Activated T-cell treated with anti-CD3 and anti-CD28 coated beads, Interleukin-2, amount 50 U/mL, for 72 hours (primary cell): ENCODE measurements around the gene TIAM2. TPM values are rescaled to one million over a fixed set of nuclear protein-coding genes. Genes with fewer than 3 reads are reported as not detected.
A peak's percentile ranks its signal among the peaks of the same experiment; 100 is the strongest.

Experiments used
- ATAC-seq, 2 donors: fragments of 150-1000 bp; cut with Tn5 transposase; replicated peaks in 1 of 2; 2 replicates each; pipeline ENCODE4 v1.10.0; 2021; ENCODE audit warnings: moderate library complexity in 2 of 2, mild to moderate bottlenecking in 1 of 2
- DNase-seq, 2 donors: peaks; one replicate each; pipeline ENCODE4 v3.0.0; 2021 to 2022; ENCODE audit warnings: mixed read lengths in 1 of 2
- H3K27ac Mint-ChIP-seq: one replicate; pipeline ENCODE4 v1.8.0; 2022; ENCODE audit warnings: mild to moderate bottlenecking, moderate library complexity, mixed read lengths
- H3K27me3 Mint-ChIP-seq: one replicate; pipeline ENCODE4 v1.8.0; 2022; ENCODE audit warnings: low read depth, mixed read lengths
- H3K36me3 Mint-ChIP-seq, 2 donors: one replicate each; pipeline ENCODE4 v1.8.0; 2022; ENCODE audit warnings: mixed read lengths in 2 of 2, mild to moderate bottlenecking in 1 of 2; ENCODE audit not compliant: insufficient read depth in 2 of 2
- H3K4me1 Mint-ChIP-seq: one replicate; pipeline ENCODE4 v1.8.0; 2022; ENCODE audit warnings: low read depth, mixed read lengths
- H3K4me3 Mint-ChIP-seq, 2 donors: one replicate each; pipeline ENCODE4 v1.8.0; 2022; ENCODE audit warnings: mild to moderate bottlenecking in 2 of 2, mixed read lengths in 2 of 2, moderate library complexity in 2 of 2
- H3K9me3 Mint-ChIP-seq, 2 donors: one replicate each; pipeline ENCODE4 v1.8.0; 2022; ENCODE audit warnings: mixed read lengths in 2 of 2
- total RNA-seq, 2 donors: library from RNA; stranded (reverse); gene quantifications; one replicate each; pipeline ENCODE4 v1.2.3, GENCODE V29; 2022

Gene TIAM2
- total RNA-seq, 2 donors from 2014 or later: 8.3 to 9.7 TPM

DNA sequence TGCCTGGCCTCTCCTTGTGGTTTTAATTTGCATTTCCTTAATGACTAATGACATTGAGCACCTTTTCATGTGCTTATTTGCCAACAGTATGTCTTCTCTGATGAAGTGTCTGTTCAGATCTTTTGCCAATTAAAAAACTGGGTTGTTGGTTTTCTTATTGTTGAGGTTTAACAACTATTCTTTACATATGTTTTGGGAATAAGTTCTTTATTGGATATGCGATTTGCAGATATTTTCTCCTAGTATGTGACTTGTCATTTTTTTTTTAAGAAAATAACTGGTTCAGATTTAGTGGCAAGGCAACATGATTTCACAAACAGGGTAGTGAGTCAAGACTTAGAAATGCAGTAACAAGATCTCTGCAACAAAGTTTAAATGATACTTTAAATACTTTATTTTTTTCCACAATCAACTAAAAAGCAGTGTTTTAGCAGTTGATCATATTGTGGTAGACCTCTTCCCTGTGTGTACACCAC, 67.8 kb downstream of the TIAM2 start:
- peaks cover 0 to 2% of the 10 kb centered on the region in 2 donors for H3K36me3 Mint-ChIP-seq

DNA sequence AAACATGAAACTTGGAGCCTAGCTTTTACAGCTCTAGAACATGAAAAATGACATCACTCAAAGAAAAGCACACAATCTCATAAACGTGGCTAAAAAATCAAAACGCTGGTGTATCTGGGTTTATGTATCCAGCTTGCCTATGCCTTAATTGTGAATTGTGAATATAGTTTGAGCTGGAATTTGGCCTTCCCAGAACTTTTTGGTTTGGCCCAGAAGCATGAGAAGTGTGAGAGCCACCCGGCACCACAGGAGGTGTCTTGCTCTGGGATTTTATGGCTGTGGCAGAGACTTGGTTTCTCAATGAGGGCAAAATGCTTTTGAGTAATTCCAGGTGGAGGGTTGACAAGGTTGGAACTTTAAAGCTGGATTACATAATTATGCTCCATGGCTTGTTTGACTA, 69.2 kb downstream of the TIAM2 start:
- DNase-seq: no peak
- H3K36me3 Mint-ChIP-seq: peaks cover 0 to 2% of the 10 kb centered on the region in 2 donors
- H3K4me1 Mint-ChIP-seq: peaks cover 9% of the 10 kb centered on the region
- H3K9me3 Mint-ChIP-seq: peaks cover 0 to 2% of the 10 kb centered on the region in 2 donors
- no peaks in the 10 kb centered on the region for H3K27me3 Mint-ChIP-seq
- no peak overlapping the region for H3K4me3 Mint-ChIP-seq
- no peak for ATAC-seq
- H3K27ac Mint-ChIP-seq: no peak overlapping the region

More for the DNA sequence above, 67.8 kb downstream of the TIAM2 start:
- Mint-ChIP-seq H3K4me3 (no peak overlapping the region), H3K4me1 (peaks cover 9% of the 10 kb centered on the region), H3K27me3 (peaks cover 6% of the 10 kb centered on the region), H3K27ac (no peak overlapping the region), H3K9me3 (peaks cover 0 to 2% of the 10 kb centered on the region in 2 donors)
- ATAC-seq (no peak), DNase-seq (no peak)

DNA sequence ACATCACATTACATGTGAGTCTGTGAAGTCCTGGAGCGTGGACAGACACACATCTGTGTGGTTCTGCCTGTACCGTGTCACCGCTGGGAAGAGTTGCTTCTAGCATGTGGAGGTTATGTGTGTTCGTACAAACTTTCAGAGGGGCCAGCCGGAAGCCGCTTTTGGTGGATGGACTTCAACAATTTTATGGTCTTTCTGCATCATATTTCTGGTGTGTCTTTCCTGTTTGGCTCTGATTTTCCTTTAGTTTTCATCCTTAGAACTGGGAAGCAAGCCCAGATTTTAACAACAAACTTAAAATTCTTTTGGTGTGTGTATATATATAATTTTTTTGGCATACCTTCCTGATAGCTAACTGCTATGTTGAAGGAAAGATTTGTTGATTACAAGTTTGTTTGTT, 71.2 kb downstream of the TIAM2 start:
- Mint-ChIP-seq H3K27me3 (no peaks in the 10 kb centered on the region), H3K27ac (no peak overlapping the region), H3K4me3 (no peak overlapping the region), H3K4me1 (peaks cover 9% of the 10 kb centered on the region), H3K36me3 (peaks cover 0 to 2% of the 10 kb centered on the region in 2 donors), H3K9me3 (peaks cover 0 to 2% of the 10 kb centered on the region in 2 donors)
- no peak for ATAC-seq
- DNase-seq: no peak

DNA sequence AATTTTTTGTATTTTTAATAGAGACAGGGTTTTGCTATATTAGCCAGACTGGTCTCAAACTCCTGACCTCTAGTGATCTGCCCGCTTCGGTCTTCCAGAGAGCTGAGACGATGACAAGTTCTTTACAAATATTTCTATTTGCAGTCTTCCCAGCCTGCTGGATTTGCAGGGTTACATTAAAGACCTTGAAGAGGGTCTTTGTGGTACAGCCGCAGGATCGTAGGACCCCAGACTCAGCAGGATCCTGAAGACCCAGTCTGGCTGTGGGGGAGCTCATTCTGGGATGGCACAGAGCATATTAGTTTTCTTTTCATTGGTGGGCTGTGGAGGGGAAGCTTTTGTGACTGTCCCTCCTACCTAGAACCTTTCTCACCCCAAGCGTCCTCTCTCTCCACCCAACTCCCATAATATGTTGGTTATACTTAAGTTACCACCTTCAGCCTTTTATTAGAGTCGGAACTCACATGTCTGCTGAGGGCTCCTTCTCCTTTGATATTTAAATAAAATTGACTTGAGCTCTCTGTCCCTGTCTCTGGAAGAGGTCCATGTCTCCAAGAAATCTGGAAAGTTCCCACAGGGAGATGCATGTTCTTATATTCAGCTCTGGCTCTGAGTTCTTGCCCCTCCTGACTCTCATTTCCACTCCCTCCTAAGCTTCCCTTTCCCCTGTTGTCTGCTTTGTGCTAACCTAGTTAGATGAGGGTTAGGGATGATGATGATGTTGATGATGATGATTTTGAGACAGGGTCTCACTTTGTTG, 72.0 kb downstream of the TIAM2 start:
- H3K36me3 Mint-ChIP-seq: peaks cover 0 to 2% of the 10 kb centered on the region in 2 donors
- H3K4me3 Mint-ChIP-seq: no peak overlapping the region
- peaks cover 0 to 2% of the 10 kb centered on the region in 2 donors for H3K9me3 Mint-ChIP-seq
- DNase-seq (no peak), ATAC-seq (no peak)
- H3K27ac Mint-ChIP-seq: no peak overlapping the region
- peaks cover 9% of the 10 kb centered on the region for H3K4me1 Mint-ChIP-seq
- peaks cover 3% of the 10 kb centered on the region for H3K27me3 Mint-ChIP-seq

DNA sequence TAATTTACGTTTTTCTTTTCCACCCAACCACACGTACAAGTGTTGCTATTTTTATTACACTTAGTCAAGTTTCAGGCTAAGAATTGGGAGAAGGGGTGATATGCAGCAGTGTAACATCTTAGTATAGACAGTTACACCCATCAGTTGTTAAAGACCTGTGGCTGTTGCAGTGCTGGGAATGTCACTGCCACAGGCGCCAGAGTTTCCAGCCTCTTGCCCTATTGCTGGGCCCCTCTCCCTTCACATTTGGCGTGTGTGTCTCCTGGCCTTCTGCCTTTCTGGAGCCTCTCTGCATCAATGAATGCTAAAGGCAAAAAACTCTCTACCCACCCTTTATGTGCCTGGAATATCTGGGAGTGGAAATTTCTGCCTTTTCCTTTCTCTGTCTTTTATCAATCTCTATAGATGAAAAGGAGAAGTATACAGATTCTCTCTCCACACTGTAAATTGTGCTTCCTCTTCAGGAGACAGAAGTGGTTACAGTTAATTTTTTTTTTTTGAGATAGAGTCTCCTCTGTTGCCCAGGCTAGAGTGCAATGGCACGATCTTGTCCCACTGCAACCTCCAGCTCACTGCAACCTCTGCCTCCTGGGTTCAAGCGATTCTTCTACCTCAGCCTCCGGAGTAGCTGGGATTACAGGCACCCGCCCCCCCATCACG, 73.0 kb downstream of the TIAM2 start:
- H3K36me3 Mint-ChIP-seq: no peaks in the 10 kb centered on the region
- no peak overlapping the region for H3K27ac Mint-ChIP-seq
- no peak for DNase-seq
- no peak overlapping the region for H3K4me3 Mint-ChIP-seq
- H3K9me3 Mint-ChIP-seq: no peaks in the 10 kb centered on the region
- peaks cover 10% of the 10 kb centered on the region for H3K27me3 Mint-ChIP-seq
- peaks cover 3% of the 10 kb centered on the region for H3K4me1 Mint-ChIP-seq
- no peak for ATAC-seq

DNA sequence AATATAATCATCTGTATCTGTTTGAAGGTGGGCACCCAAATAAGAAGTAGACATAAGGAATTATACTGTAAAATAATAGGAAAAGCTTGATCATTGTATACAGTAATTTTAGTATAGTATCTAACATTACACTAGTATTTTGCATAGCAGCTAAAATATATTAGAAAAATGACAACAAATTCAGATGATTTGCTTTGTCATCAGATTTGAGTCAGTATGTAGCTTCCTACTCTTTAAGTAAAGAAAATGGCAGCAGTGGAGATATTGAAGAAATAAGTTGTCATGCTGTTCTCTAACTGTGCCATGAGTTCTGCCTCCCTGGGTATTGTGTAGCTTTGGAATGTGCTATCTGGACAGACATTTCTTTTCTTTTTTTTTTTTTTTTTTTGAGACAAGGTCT, 74.4 kb downstream of the TIAM2 start:
- Mint-ChIP-seq H3K4me3 (no peak overlapping the region), H3K27me3 (peaks cover 11% of the 10 kb centered on the region), H3K9me3 (no peaks in the 10 kb centered on the region)

DNA sequence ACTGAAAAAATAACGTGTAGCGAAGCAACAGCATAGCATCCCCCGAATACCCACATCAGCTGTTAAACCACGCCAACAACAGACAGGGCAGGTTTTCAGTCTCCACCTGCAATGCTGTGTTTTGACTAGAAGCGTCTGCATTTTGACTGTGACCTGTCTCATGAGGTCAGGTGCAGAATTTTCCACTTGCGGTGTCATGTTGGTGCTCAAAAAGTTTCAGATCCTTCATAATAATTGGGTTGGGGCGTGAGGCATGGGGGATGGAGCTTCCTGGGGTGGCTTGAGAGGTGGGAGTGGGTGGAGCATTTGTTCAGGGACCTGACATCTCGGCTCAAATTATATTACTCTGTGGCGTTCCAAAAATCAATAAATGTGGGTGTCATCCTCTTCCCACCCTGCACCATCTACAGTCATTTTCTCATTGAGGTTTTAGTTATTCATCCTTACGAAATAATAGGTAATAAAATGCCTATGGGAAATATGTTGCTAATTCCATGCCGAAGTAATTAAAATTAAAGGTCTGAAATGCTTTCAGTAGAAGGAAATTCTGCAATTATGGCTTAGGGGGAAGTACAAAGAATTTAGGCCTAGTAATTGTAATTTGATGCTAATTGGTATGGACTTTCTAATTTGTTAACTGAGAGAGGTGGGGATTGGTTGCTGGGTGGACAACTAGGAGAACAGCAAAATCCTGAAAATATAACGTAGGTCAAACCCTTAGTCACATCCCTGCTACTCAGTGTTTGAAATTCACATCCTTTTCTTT, 81.0 kb downstream of the TIAM2 start:
- no peaks in the 10 kb centered on the region for H3K9me3 Mint-ChIP-seq
- peaks cover 25% of the 10 kb centered on the region for H3K27me3 Mint-ChIP-seq
- peaks cover 36% of the 10 kb centered on the region for H3K4me1 Mint-ChIP-seq
- ATAC-seq (no peak), DNase-seq (no peak)
- no peak overlapping the region for H3K27ac Mint-ChIP-seq
- H3K36me3 Mint-ChIP-seq: no peaks in the 10 kb centered on the region
- H3K4me3 Mint-ChIP-seq: no peak overlapping the region

More for the DNA sequence above, 74.4 kb downstream of the TIAM2 start:
- no peak overlapping the region for H3K27ac Mint-ChIP-seq
- DNase-seq (no peak), ATAC-seq (no peak)
- H3K36me3 Mint-ChIP-seq: no peaks in the 10 kb centered on the region
- no peaks in the 10 kb centered on the region for H3K4me1 Mint-ChIP-seq

DNA sequence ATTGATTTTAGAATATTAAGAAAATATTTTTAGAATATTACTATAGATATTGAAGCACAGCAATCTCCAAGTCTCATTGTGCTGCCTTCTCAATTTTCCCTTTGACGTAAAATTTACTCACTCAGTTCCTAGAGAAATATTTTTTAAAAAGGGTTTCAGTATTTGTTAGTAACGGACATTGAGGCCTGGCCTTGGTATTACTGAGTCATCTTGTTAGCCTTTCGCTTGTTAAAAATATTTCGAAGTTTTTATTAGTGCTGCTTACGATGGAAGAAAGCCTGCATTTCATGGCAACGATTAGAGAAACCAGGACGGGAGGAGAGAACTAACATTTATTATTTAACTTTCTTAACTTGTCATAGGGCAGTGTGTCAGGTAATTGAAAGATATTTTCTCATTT, 82.2 kb downstream of the TIAM2 start:
- Mint-ChIP-seq H3K27me3 (peaks cover 30% of the 10 kb centered on the region), H3K27ac (no peak overlapping the region), H3K4me3 (no peak overlapping the region), H3K36me3 (no peaks in the 10 kb centered on the region), H3K4me1 (peaks cover 38% of the 10 kb centered on the region), H3K9me3 (no peaks in the 10 kb centered on the region)
- DNase-seq (no peak), ATAC-seq (no peak)

DNA sequence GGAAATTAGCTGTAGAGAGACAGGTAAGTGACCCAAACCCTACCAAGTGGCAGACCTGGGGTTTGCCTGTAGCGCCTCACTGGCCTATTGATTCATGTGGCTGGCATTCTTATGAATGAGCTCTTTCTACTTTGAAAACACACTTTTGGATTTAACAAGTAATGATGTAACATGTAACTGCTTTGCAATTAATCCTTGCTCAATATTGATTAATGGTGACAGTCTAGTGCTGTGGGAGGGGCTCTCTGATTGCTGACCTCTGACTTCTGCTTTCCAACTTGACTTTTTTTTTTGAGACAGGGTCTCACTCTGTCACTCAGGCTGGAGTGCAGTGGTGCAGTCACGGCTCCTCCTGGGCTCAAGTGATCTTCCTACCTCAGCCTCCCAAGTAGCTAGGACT, 82.7 kb downstream of the TIAM2 start:
- Mint-ChIP-seq H3K4me1 (peaks cover 38% of the 10 kb centered on the region), H3K27me3 (peaks cover 26% of the 10 kb centered on the region), H3K4me3 (no peak overlapping the region), H3K36me3 (no peaks in the 10 kb centered on the region), H3K9me3 (no peaks in the 10 kb centered on the region), H3K27ac (peak overlapping the region; percentile 26)
- ATAC-seq: no peak
- no peak for DNase-seq

DNA sequence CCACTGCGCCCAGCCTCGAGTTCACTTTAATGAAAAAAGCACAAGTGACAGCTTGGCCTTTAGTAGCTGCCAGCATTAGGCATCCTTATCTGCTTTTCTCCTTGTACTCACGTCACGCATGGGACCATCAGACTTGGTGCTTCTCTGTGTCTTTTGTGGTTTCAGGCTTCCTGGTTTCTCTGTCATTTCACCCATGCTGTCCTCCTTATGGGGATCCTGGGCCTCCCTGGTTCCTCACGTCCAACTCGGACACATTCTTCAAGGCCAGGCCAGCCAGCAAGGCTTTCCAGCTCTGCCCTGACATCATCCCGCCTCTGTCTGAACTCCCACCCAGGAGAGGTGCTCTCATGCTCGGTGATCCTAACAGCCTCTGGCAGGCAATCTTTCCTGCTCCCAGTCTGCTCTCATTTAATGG, 83.2 kb downstream of the TIAM2 start:
- ATAC-seq: no peak
- peaks cover 38% of the 10 kb centered on the region for H3K4me1 Mint-ChIP-seq

DNA sequence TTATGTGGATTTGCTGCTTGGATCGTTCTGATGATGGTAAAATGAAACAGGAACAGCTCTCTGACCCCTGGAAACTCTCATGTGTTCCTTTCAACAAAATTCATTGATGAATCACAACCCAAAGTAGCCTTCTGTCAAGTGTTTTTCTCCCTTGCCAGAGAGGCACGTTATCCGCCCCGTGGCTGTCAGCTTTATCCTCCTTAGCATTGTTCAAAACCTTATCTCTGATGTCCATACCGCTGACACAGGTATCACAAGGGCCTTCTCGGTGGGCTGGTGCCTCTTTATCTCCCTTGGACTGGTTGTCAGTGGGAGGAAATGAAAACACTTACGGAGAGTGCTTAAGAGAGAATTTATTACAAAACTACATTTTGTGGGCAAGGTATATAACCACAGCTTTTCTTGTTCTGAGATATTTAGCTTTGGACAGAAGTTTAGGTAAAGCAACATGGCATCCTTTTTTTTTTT, 84.9 kb downstream of the TIAM2 start:
- H3K4me3 Mint-ChIP-seq: peak overlapping the region; percentile 28 to 46
- peaks cover 38% of the 10 kb centered on the region for H3K4me1 Mint-ChIP-seq
- DNase-seq (peak in 1 of 2 donors; percentile 8), ATAC-seq (peak; percentile 61 to 77)
- peaks cover 20% of the 10 kb centered on the region for H3K27me3 Mint-ChIP-seq
- no peak overlapping the region for H3K27ac Mint-ChIP-seq
- no peaks in the 10 kb centered on the region for H3K36me3 Mint-ChIP-seq
- no peaks in the 10 kb centered on the region for H3K9me3 Mint-ChIP-seq

More for the DNA sequence above, 83.2 kb downstream of the TIAM2 start:
- H3K27me3 Mint-ChIP-seq: peaks cover 25% of the 10 kb centered on the region
- DNase-seq: no peak
- no peak overlapping the region for H3K4me3 Mint-ChIP-seq
- H3K36me3 Mint-ChIP-seq: no peaks in the 10 kb centered on the region
- no peaks in the 10 kb centered on the region for H3K9me3 Mint-ChIP-seq
- no peak overlapping the region for H3K27ac Mint-ChIP-seq

DNA sequence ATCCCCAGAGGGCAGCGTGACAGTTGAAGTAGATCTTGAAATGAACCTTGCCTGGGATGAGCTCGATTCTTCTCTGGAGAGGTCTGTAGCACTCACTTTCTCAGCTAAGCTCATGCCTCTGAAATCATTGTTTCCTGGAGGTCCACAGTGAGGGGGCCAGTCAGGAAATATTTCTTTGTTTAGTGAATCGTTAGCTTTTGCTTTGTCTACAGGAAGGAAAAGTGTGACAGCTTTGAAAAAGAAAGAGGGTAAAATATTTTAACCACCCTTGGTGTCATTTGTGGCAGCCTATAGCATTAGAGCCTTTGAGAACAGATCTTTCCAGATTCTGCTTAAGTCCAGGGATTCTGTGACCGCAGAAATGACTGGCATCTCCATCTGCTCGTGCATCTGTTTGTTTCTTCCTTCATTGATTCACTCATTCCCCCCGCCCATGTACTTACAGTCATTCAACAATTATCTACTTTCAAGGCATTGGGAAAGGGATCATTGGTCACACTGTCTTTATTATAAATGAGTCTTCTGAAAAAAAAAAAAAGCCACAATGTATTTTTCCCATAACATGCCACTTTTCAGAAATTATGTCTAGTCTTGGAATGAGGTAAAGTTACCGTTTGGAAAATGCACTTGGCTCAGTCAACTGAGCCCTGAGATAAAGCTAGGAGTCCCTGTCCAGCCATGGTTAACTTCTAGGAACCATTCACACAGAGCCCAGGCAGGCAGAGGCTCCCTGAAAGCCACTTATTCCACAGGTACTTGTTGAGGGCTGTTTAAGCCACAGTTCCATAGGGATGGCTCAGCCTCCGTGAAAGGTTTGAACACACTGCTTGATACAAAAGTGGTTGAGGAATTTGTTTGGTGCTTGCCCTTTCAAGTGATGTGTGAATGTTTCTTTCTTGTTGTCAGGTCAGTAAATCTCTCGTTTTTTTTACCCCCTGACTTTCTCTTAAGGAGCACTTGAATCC, 86.0 kb downstream of the TIAM2 start:
- Mint-ChIP-seq H3K36me3 (no peaks in the 10 kb centered on the region), H3K9me3 (no peaks in the 10 kb centered on the region), H3K4me1 (peaks cover 33% of the 10 kb centered on the region), H3K4me3 (no peak overlapping the region), H3K27me3 (peaks cover 18% of the 10 kb centered on the region), H3K27ac (no peak overlapping the region)
- ATAC-seq: no peak
- no peak for DNase-seq
